Dermis blood vessel endothelial cell (primary cell): ENCODE data around the gene ARMC12. TPM values are rescaled to one million over a fixed set of nuclear protein-coding genes. Genes with fewer than 3 reads are reported as not detected.

Experiments used
- DNase-seq: peaks from one replicate; pipeline ENCODE4 v3.0.0; 2010
- total RNA-seq: library from RNA; depleted of rRNA; stranded (reverse); fragments of >200 nt; gene quantifications from 2 replicates; pipeline ENCODE4 v1.2.3, GENCODE V29; 2014

ARMC12 gene
- total RNA-seq, 1 donor from 2014 or later: 0.34 TPM

- DNase-seq: no peak
Observed at GRCh38 chr6:35777356-35778102, 40.7 kb downstream of the ARMC12 start.

DNA sequence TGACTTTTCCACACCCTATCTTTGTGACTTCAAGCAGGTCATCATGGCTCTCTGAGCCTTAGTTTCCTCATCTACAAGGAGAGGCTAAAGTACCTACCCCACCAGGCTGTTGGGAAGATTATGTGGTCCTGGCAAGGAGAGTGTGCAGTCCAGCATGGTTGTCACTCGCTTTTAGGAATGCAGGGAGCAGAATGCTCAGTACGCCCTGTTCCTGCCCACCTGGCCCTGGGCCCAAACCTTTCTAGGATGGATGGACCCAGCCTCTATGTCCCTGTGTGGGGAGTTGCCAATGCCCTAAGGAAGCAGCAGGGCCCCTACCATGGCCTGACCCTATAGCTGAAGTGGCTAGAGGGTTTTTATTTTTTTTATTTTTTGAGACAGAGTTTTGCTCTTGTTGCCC lies 41.6 kb downstream of the ARMC12 start:
- DNase-seq: no peak

DNA sequence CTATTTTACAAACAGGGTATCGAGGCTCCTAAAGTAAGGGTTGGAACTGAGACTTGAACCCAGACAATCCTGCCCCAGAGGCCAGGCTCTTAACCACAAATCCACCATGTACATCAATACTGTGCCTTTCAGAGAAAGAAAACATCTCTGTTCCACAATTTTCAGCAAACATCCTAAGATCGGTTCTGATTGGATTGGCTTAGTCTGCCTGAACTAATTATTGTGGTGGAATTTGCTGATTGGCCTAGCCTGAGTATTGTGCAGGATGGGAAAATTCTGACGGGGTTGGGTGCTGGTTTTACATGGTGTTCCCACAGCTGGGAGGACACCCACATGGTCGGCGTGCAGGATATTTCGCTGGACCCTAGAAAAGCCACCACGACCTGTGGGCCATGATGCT lies 43.9 kb downstream of the ARMC12 start, which contains the start of gene CLPSL1:
CLPSL1 (plus strand) TSS at position 301 of the 400 bp plus-strand sequence; CDS start at position 393, 92 bp downstream.
- no peak for DNase-seq

DNA sequence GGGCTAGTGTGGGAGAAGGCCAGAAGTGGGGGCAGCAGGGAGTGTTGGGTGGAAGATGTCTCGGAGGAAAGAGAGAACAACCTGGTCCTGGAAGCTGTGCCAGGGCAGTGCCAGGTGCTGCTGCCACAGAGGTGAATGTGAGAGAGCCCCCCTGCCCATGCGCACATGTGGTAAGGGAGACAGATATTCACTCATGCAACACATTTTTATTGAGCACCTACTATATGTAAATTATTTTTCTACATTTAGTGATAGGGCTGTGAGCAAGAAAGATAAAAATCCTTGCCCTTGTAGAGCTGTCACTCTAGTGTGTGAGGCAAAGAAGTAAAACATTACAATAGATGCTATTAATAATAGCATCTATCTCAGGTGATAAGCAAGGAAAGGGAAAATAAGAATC lies 44.5 kb downstream of the ARMC12 start:
- DNase-seq: no peak

DNA sequence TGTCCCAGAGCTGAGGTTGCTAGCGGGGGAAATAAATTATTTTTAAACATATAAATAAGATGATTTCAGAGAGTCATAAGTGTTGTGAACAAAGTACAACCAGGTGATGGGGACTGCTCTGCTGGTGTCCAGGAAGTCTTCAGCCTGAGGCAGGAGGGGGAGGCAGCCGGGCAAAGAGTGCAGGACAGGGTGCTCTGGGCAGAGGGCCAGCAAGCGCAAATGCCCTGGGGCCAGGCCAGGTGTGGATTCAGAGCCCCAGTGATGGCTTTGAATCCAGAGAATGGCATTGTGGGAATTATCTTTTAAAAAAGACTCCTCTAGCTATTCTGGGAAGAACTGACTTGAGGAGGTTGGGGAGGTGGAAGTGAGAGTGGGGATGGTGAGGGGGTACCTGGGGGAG lies 45.6 kb downstream of the ARMC12 start:
- no peak for DNase-seq

GRCh38 chr6:35784200-35784599 lies 47.4 kb downstream of the ARMC12 start:
- DNase-seq: no peak

- no peak for DNase-seq
Observed at GRCh38 chr6:35786272-35786671, 49.4 kb downstream of the ARMC12 start.

GRCh38 chr6:35786810-35787209 lies 50.0 kb downstream of the ARMC12 start:
- no peak for DNase-seq

- DNase-seq: no peak
Observed at GRCh38 chr6:35787266-35788218, 50.7 kb downstream of the ARMC12 start.

GRCh38 chr6:35788423-35788982 lies 51.7 kb downstream of the ARMC12 start:
- no peak for DNase-seq

DNA sequence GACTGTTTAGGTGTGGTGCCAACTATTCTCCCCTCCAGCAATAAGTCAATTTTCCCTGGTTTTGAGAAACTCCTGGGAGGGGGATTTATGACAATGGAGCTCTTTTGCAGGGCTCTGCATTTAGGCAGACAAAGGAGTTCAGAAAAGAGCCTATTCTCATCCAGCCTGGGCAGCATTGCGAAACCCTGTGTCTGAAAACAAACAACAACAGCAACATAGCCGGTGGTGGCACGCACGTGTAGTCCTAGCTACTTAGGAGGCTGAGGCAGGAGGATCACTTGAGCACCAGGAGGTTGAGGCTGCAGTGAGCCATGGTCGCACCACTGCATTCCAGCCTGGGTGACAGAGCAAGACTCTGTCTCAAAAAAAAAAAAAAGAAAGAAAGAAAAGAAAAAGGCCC lies 53.9 kb downstream of the ARMC12 start:
- DNase-seq: no peak

- no peak for DNase-seq
Observed at GRCh38 chr6:35794536-35795452, 58.0 kb downstream of the ARMC12 start.

- no peak for DNase-seq
Observed at GRCh38 chr6:35795453-35796071, 58.7 kb downstream of the ARMC12 start.

- no peak for DNase-seq
Observed at GRCh38 chr6:35796236-35796635, 59.4 kb downstream of the ARMC12 start.

- no peak for DNase-seq
Observed at GRCh38 chr6:35797837-35798526, 61.1 kb downstream of the ARMC12 start.

Other genes starting within 250 kb of the ARMC12 start
- gene TEAD3, start 240.0 kb upstream of the ARMC12 start, total RNA-seq: 0.33 and 0.68 TPM in 2 replicates
- not detected in 2 replicates for gene TULP1, start 224.1 kb upstream of the ARMC12 start, total RNA-seq
- 40.0 and 73.4 TPM in 2 replicates for gene FKBP5, start 48.1 kb upstream of the ARMC12 start, total RNA-seq
- gene CLPSL2, start 39.6 kb downstream of the ARMC12 start, total RNA-seq: not detected in 2 replicates
- gene CLPSL1, start 44.0 kb downstream of the ARMC12 start, total RNA-seq: not detected in 2 replicates
- not detected in 2 replicates for gene CLPS, start 60.3 kb downstream of the ARMC12 start, total RNA-seq
- gene LHFPL5, start 68.3 kb downstream of the ARMC12 start, total RNA-seq: not detected in 2 replicates
- 68.4 and 73.0 TPM in 2 replicates for gene SRPK1, start 184.1 kb downstream of the ARMC12 start, total RNA-seq